Neural progenitor cell (in vitro differentiated cells): ENCODE measurements around the gene CUBN.

ENCODE experiments used
- CTCF ChIP-seq: fragments of 200-600 bp; sonication (generic); IDR thresholded peaks from 2 replicates; pipeline ENCODE4 v1.5.1; 2017; ENCODE audit warnings: antibody characterized with exemption, mild to moderate bottlenecking
- EZH2 ChIP-seq: fragments of 200-600 bp; sonication (generic); IDR thresholded peaks from 2 replicates; pipeline ENCODE4 v1.6.1; 2017; ENCODE audit warnings: antibody characterized with exemption, mild to moderate bottlenecking, moderate library complexity
- EZH2phosphoT487 ChIP-seq: fragments of 200-600 bp; sonication (generic); IDR thresholded peaks from 2 replicates; pipeline ENCODE4 v1.6.1; 2017; ENCODE audit warnings: antibody characterized with exemption

GRCh38 chr10:17076626-17077345, 52.8 kb downstream of the CUBN start:
- TF ChIP-seq CTCF (no peak), EZH2 (no peak), EZH2phosphoT487 (no peak)
